SU-DHL-6 (cell line): Measurements from ENCODE around the gene MFSD6.

Source experiments
- CTCF ChIP-seq: fragments of 200-600 bp; sonication (generic); IDR thresholded peaks from one replicate; pipeline ENCODE4 v1.5.1; 2017; ENCODE audit warnings: antibody characterized with exemption, mild to moderate bottlenecking, low read length, moderate library complexity; ENCODE audit not compliant: insufficient read depth, poor library complexity, severe bottlenecking
- EZH2phosphoT487 ChIP-seq: fragments of 200-600 bp; sonication (generic), shearing (Covaris generic); conservative IDR thresholded peaks from 2 replicates; pipeline ENCODE4 v1.6.1; 2018; ENCODE audit warnings: mild to moderate bottlenecking, antibody characterized with exemption, low read length, moderate library complexity, mixed read lengths

- TF ChIP-seq CTCF (no peak), EZH2phosphoT487 (no peak)
Measured at GRCh38 chr2:190512539-190513095, 104.5 kb downstream of the MFSD6 start.
